ENCODE measurements around the gene PIGU. TPM values are rescaled to one million over a fixed set of nuclear protein-coding genes. Genes with fewer than 3 reads are reported as not detected.
"Not testable (repeated sequence)": the region's sequence is repeated elsewhere in the genome, so short reads cannot be mapped to it uniquely, and the experiment has no call there.

Gene PIGU
- total and polyA plus RNA-seq, 2 of the 13 experiments (the other 11 are each of a cell fraction or from before 2014, with no cell fraction given) = 45.5 to 231 TPM

- BruUV-seq (replicated peaks); DNase-seq (ENCODE audit: low spot score); H3K9me3 ChIP-seq (ENCODE audit: low read length); H3K4me3 ChIP-seq (replicated peaks in 1 of 3; ENCODE audit: insufficient read depth in 1 of 3, low read depth in 2 of 3, low read length in 3 of 3); H4K20me1 ChIP-seq (ENCODE audit: insufficient read depth, low read length); POLR2A ChIA-PET; FAIRE-seq; H3K27me3 ChIP-seq (ENCODE audit: control insufficient read depth in 1 of 2, insufficient read depth in 2 of 2, low read length in 2 of 2); in situ Hi-C loops (cut with HindIII; ENCODE audit: extremely low pct_ligation_motif_present, low pct_unique_long_range_greater_than_20kb); H3K27ac ChIP-seq (ENCODE audit: extremely low read length, insufficient read depth, low read length); H3K9ac ChIP-seq (ENCODE audit: insufficient read depth, low read depth, low read length); H2AFZ ChIP-seq (ENCODE audit: low read length); H3K36me3 ChIP-seq (replicated peaks in 1 of 2; ENCODE audit: control insufficient read depth in 1 of 2, insufficient read depth in 2 of 2, low read length in 2 of 2); intact Hi-C loops (cut with micrococcal nuclease; ENCODE audit: unreplicated experiment); H3K79me2 ChIP-seq (ENCODE audit: insufficient read depth, low read length); ATAC-seq; H3K4me2 ChIP-seq (ENCODE audit: low read depth, low read length); CTCF ChIA-PET (ENCODE audit: low intra/inter-chr PET ratio, low total read pairs): not testable (repeated sequence)
- WGBS (ENCODE audit: low lambda C conversion rate) = 100% methylated on average over 3 of the region's 31 CpGs
- H3K4me1 ChIP-seq (ENCODE audit: insufficient read depth, low read length) = peaks cover 12% of the 10 kb centered on the region; the same call in 1 of the 2 replicates
Measured at GRCh38 chr20:34658654-34659053, 18.2 kb downstream of the PIGU start.

- POLR2A ChIA-PET = no interaction called here
- no peaks in the 10 kb centered on the region for H4K20me1 ChIP-seq (ENCODE audit: insufficient read depth, low read length)
- 98% methylated on average over 7 of the region's 7 CpGs for WGBS (ENCODE audit: low lambda C conversion rate)
- intact Hi-C loops (cut with micrococcal nuclease; ENCODE audit: unreplicated experiment) (no loop called here), in situ Hi-C loops (cut with HindIII; ENCODE audit: extremely low pct_ligation_motif_present, low pct_unique_long_range_greater_than_20kb) (no loop called here)
- H3K4me2 ChIP-seq (ENCODE audit: low read depth, low read length) = no peak overlapping the region
- no peak overlapping the region for H3K4me3 ChIP-seq (replicated peaks in 1 of 3; ENCODE audit: insufficient read depth in 1 of 3, low read depth in 2 of 3, low read length in 3 of 3)
- TF ChIP-seq GFI1 (CRISPR knock-in tag; IDR thresholded peaks at IDR 0.05; ENCODE audit: borderline replicate concordance) (no peak), U2AF1 (optimal IDR thresholded peaks at IDR 0.05; ENCODE audit: low read depth, low read length) (no peak), PRDM15 (CRISPR knock-in tag; IDR thresholded peaks at IDR 0.05) (no peak), ZNF709 (CRISPR knock-in tag; IDR thresholded peaks at IDR 0.05) (no peak), CREM (IDR thresholded peaks at IDR 0.05) (no peak), CREM (CRISPR knock-in tag; IDR thresholded peaks at IDR 0.05) (no peak), HNF4A (CRISPR knock-in tag; IDR thresholded peaks at IDR 0.05) (no peak), CCAR2 (optimal IDR thresholded peaks at IDR 0.05; ENCODE audit: low read depth, low read length) (no peak), ERF (CRISPR knock-in tag; IDR thresholded peaks at IDR 0.05) (no peak), ATAD3A (CRISPR knock-in tag; IDR thresholded peaks at IDR 0.05) (no peak), ZNF790 (CRISPR knock-in tag; IDR thresholded peaks at IDR 0.05; ENCODE audit: borderline replicate concordance) (no peak), PLRG1 (conservative IDR thresholded peaks at IDR 0.05) (no peak), ZNF710 (CRISPR knock-in tag; IDR thresholded peaks at IDR 0.05; ENCODE audit: borderline replicate concordance) (no peak), ZNF333 (CRISPR knock-in tag; IDR thresholded peaks at IDR 0.05; ENCODE audit: borderline replicate concordance) (no peak)
- H3K27ac ChIP-seq (ENCODE audit: extremely low read length, insufficient read depth, low read length) = no peak overlapping the region
- no peaks in the 10 kb centered on the region for H3K27me3 ChIP-seq (ENCODE audit: control insufficient read depth in 1 of 2, insufficient read depth in 2 of 2, low read length in 2 of 2)
- BruUV-seq (replicated peaks) = no TSS peak
- no peak overlapping the region for H2AFZ ChIP-seq (ENCODE audit: low read length)
- no peak overlapping the region for H3K9ac ChIP-seq (ENCODE audit: insufficient read depth, low read depth, low read length)
- H3K36me3 ChIP-seq (replicated peaks in 1 of 2; ENCODE audit: control insufficient read depth in 1 of 2, insufficient read depth in 2 of 2, low read length in 2 of 2) = peaks cover 8 to 25% of the 10 kb centered on the region in 2 experiments
- no peaks in the 10 kb centered on the region for H3K79me2 ChIP-seq (ENCODE audit: insufficient read depth, low read length)
- ATAC-seq (no peak), FAIRE-seq (no peak), DNase-seq (ENCODE audit: low spot score) (no peak)
- H3K4me1 ChIP-seq (ENCODE audit: insufficient read depth, low read length) = no peaks in the 10 kb centered on the region
- no peaks in the 10 kb centered on the region for H3K9me3 ChIP-seq (ENCODE audit: low read length)
- CTCF ChIA-PET (ENCODE audit: low intra/inter-chr PET ratio, low total read pairs) = no interaction called here
Measured at GRCh38 chr20:34654207-34654744, 22.6 kb downstream of the PIGU start.
